ENCODE results near the gene SYCP2. TPM values are rescaled to one million over a fixed set of nuclear protein-coding genes. Genes with fewer than 3 reads are reported as not detected.

SYCP2 gene
- total and polyA plus RNA-seq, 2 donors from 2014 or later: 2.1 to 3.0 TPM

GRCh38 chr20:59931511-59932312 lies 1.7 kb downstream of the SYCP2 start:
- TF ChIP-seq CTCF (IDR thresholded peaks at IDR 0.05; ENCODE audit: borderline replicate concordance, extremely low read depth, insufficient read depth): no peak
- DNase-seq: no peak
- no peaks in the 10 kb centered on the region for H3K27me3 ChIP-seq (ENCODE audit: control insufficient read depth, insufficient read depth, low read length)
- no peak overlapping the region for H3K9ac ChIP-seq (ENCODE audit: low read length in 3 of 3)
- no peak for FAIRE-seq
- intact Hi-C loops (cut with DNase I): no loop called here
- H3K4me3 ChIP-seq (ENCODE audit: low read length in 3 of 3): no peak overlapping the region
- peaks cover 0 to 5% (median 0%) of the 10 kb centered on the region in 3 donors for H3K4me1 ChIP-seq (ENCODE audit: control insufficient read depth in 2 of 3, insufficient read depth in 2 of 3, low read depth in 1 of 3, low read length in 3 of 3)
- no peak overlapping the region for H3K27ac ChIP-seq (ENCODE audit: low read depth in 2 of 2, low read length in 2 of 2)
- H3K9me3 ChIP-seq (ENCODE audit: control insufficient read depth in 2 of 3, insufficient read depth in 1 of 3, low read length in 3 of 3): no peaks in the 10 kb centered on the region
- H3K36me3 ChIP-seq (ENCODE audit: control insufficient read depth in 2 of 3, insufficient read depth in 3 of 3, low read length in 3 of 3): no peaks in the 10 kb centered on the region

GRCh38 chr20:59925899-59926298 lies 7.5 kb downstream of the SYCP2 start:
- H3K27ac ChIP-seq (ENCODE audit: low read depth in 2 of 2, low read length in 2 of 2): no peak overlapping the region
- H3K9me3 ChIP-seq (ENCODE audit: control insufficient read depth in 2 of 3, insufficient read depth in 1 of 3, low read length in 3 of 3): no peaks in the 10 kb centered on the region
- FAIRE-seq (no peak), DNase-seq (no peak)
- TF ChIP-seq CTCF (IDR thresholded peaks at IDR 0.05; ENCODE audit: borderline replicate concordance, extremely low read depth, insufficient read depth): no peak
- H3K27me3 ChIP-seq (ENCODE audit: control insufficient read depth, insufficient read depth, low read length): no peaks in the 10 kb centered on the region
- no peaks in the 10 kb centered on the region for H3K36me3 ChIP-seq (ENCODE audit: control insufficient read depth in 2 of 3, insufficient read depth in 3 of 3, low read length in 3 of 3)
- H3K9ac ChIP-seq (ENCODE audit: low read length in 3 of 3): no peak overlapping the region
- H3K4me1 ChIP-seq (ENCODE audit: control insufficient read depth in 2 of 3, insufficient read depth in 2 of 3, low read depth in 1 of 3, low read length in 3 of 3): peaks cover 0 to 6% (median 5%) of the 10 kb centered on the region in 3 donors
- intact Hi-C loops (cut with DNase I): no loop called here
- H3K4me3 ChIP-seq (ENCODE audit: low read length in 3 of 3): no peak overlapping the region

- H3K9me3 ChIP-seq (ENCODE audit: control insufficient read depth in 2 of 3, insufficient read depth in 1 of 3, low read length in 3 of 3): no peaks in the 10 kb centered on the region
- no peak for TF ChIP-seq CTCF (IDR thresholded peaks at IDR 0.05; ENCODE audit: borderline replicate concordance, extremely low read depth, insufficient read depth)
- peaks cover 0 to 6% (median 5%) of the 10 kb centered on the region in 3 donors for H3K4me1 ChIP-seq (ENCODE audit: control insufficient read depth in 2 of 3, insufficient read depth in 2 of 3, low read depth in 1 of 3, low read length in 3 of 3)
- no peak overlapping the region for H3K9ac ChIP-seq (ENCODE audit: low read length in 3 of 3)
- no peaks in the 10 kb centered on the region for H3K27me3 ChIP-seq (ENCODE audit: control insufficient read depth, insufficient read depth, low read length)
- DNase-seq: no peak
- H3K36me3 ChIP-seq (ENCODE audit: control insufficient read depth in 2 of 3, insufficient read depth in 3 of 3, low read length in 3 of 3): no peaks in the 10 kb centered on the region
- H3K4me3 ChIP-seq (ENCODE audit: low read length in 3 of 3): no peak overlapping the region
- intact Hi-C loops (cut with DNase I): no loop called here
- no peak overlapping the region for H3K27ac ChIP-seq (ENCODE audit: low read depth in 2 of 2, low read length in 2 of 2)
- FAIRE-seq: no peak
Observed at GRCh38 chr20:59925359-59925758, 8.1 kb downstream of the SYCP2 start.
